ENCODE results near the gene MS4A10. TPM values are rescaled to one million over a fixed set of nuclear protein-coding genes. Genes with fewer than 3 reads are reported as not detected.

MS4A10 gene
- total RNA-seq (not detected), polyA plus RNA-seq (not detected), total RNA-seq (0 reads per million in 6 experiments)

DNA sequence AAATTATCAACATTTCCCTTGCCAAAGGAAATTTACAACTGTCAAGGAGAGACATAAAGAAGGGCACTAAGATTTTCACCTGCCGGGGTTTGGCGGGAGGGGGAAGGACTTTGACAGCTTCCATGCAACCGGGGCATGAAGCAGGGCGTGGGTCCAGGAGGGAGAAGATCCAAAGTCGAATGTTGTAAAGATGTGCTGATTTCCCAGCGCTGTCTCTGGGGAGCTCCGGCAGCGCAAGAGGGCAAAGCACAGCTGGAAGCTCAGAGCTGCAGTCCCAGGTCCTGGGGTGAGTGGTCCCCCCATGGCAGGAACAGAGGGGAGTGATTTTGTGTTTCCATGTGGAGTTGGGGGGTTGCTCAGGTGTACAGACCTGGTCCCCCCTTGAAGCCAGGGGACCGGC lies at the start of gene MS4A10:
TSS of gene MS4A10 (plus strand) at position 198 of the 400 bp plus-strand sequence. CDS start 5,003 bp downstream, outside the sequence.
- POLR2A ChIA-PET = no interaction called here
- no peak within 1 kb of the TSS for H3K4me3 Mint-ChIP-seq

GRCh38 chr11:60739114-60739513 lies 46.0 kb upstream of the MS4A10 start:
- DNase-seq (no peak), ATAC-seq (no peak)
- POLR2A ChIA-PET = no interaction called here
- peaks cover 0 to 3% (median 0%) of the 10 kb centered on the region in 9 donors for H3K9me3 Mint-ChIP-seq
- no peak overlapping the region for H3K27ac Mint-ChIP-seq
- no peaks in the 10 kb centered on the region for H3K4me1 Mint-ChIP-seq
- peaks cover 9 to 20% (median 18%) of the 10 kb centered on the region in 5 donors for H3K27me3 Mint-ChIP-seq
- no peak overlapping the region for H3K4me3 Mint-ChIP-seq
- H3K36me3 Mint-ChIP-seq = no peaks in the 10 kb centered on the region

More for the DNA sequence above, at the start of gene MS4A10:
- no peaks in the 10 kb centered on the region for H3K36me3 Mint-ChIP-seq
- H3K27me3 Mint-ChIP-seq = no peaks in the 10 kb centered on the region
- H3K9me3 Mint-ChIP-seq = no peaks in the 10 kb centered on the region
- DNase-seq (no peak), ATAC-seq (no peak)
- H3K4me1 Mint-ChIP-seq = no peaks in the 10 kb centered on the region
- H3K27ac Mint-ChIP-seq = peak within 1 kb of the TSS in 3 of 10 donors; percentile 17 to 53 (median 23)

DNA sequence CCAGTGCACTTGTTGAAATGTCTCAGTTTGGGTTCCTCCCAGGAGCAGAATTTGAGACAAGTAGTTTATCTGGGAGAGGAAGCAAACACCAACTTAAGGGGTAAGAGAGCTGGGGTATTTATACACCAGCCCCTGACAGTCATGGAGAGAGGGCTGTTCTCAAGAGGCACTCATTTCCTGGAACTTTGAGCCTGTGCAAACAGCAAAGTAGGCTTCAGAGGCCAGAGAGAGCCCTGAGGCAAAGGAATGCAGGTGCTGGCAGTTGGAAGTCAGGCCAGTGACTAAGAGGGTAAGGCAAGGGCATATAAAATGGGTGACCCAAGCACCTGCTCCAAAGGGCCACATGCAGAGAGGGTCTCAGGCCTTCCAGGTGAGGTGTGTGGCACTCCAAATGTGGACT lies 44.6 kb upstream of the MS4A10 start:
- DNase-seq = no peak
- H3K36me3 Mint-ChIP-seq = no peaks in the 10 kb centered on the region
- peaks cover 12 to 27% (median 18%) of the 10 kb centered on the region in 5 donors for H3K27me3 Mint-ChIP-seq
- peaks cover 0 to 5% (median 0%) of the 10 kb centered on the region in 9 donors for H3K9me3 Mint-ChIP-seq
- no peak for ATAC-seq
- no peaks in the 10 kb centered on the region for H3K4me1 Mint-ChIP-seq
- H3K4me3 Mint-ChIP-seq = no peak overlapping the region
- POLR2A ChIA-PET = no interaction called here
- no peak overlapping the region for H3K27ac Mint-ChIP-seq

DNA sequence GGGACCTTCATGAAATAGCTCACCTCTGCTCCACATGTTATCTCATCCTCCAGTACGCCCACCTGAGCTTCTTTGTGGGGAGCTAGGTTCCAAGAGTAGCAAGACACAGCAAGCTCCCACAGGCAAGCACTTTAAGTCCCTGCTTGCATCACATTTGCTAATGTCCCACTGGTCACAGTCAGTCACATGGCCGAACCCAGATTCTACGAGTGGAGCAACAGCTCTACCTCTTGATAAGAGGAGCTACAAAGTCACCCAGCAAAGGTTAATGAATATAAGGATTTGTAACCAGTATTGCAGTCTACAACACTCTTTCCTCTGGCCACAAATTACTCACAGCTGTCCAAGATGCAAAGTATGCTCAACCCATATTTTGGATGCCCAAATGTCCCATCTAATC lies 43.7 kb upstream of the MS4A10 start:
- Mint-ChIP-seq H3K27ac (no peak overlapping the region), H3K4me1 (no peaks in the 10 kb centered on the region), H3K36me3 (no peaks in the 10 kb centered on the region), H3K9me3 (peaks cover 0 to 5% (median 0%) of the 10 kb centered on the region in 9 donors), H3K4me3 (no peak overlapping the region), H3K27me3 (peaks cover 11 to 32% (median 18%) of the 10 kb centered on the region in 5 donors)
- ATAC-seq = no peak
- DNase-seq = no peak
- POLR2A ChIA-PET = no interaction called here

DNA sequence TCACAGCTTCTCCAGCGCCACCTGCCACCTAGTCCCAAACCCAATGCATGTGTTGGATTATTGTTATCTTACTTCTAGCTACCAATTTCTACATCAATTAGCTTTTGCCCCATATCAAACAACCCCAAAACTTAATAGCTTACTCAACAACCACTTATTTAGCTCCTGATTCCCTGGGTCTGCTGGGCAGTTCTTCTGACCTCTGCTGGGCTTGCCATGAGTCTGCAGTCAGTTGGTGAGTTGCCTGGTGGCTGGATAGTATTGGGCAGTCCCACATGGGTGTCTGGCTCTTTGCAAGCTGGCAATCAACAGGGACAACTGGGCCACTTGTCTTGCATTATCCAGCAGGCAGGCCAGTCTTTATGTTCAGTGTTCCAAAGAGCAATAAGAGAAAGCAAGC lies 42.1 kb upstream of the MS4A10 start:
- Mint-ChIP-seq H3K4me1 (peaks cover 0 to 3% (median 0%) of the 10 kb centered on the region in 4 donors), H3K27me3 (peaks cover 13 to 24% (median 17%) of the 10 kb centered on the region in 5 donors), H3K36me3 (no peaks in the 10 kb centered on the region), H3K27ac (no peak overlapping the region), H3K4me3 (no peak overlapping the region), H3K9me3 (peaks cover 0 to 5% (median 0%) of the 10 kb centered on the region in 9 donors)
- DNase-seq (no peak), ATAC-seq (no peak)
- POLR2A ChIA-PET = no interaction called here

DNA sequence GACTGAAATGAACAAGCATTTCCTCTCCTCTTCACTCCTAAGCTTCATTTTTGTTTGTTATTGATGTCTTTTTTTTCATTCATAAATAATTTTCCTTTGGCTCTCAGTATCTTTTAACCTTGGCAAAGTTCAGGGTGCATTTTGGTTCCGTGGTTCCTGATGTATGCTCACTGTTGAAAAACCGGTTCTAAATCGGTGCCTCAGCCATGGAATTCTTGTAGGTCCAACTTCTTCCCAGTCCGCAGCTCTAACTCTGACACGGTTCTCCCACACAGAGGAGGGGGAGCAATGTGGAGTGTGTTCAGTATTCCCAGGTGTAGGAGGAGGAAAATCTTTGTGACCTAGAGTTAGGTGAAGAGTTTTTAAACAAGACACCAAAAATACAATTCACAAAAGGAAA lies 41.0 kb upstream of the MS4A10 start:
- Mint-ChIP-seq H3K27ac (no peak overlapping the region), H3K9me3 (peaks cover 0 to 5% (median 0%) of the 10 kb centered on the region in 9 donors), H3K4me3 (no peak overlapping the region), H3K27me3 (peaks cover 7 to 16% (median 8%) of the 10 kb centered on the region in 5 donors), H3K4me1 (peaks cover 0 to 3% (median 0%) of the 10 kb centered on the region in 4 donors), H3K36me3 (no peaks in the 10 kb centered on the region)
- POLR2A ChIA-PET = no interaction called here
- DNase-seq (no peak), ATAC-seq (no peak)

DNA sequence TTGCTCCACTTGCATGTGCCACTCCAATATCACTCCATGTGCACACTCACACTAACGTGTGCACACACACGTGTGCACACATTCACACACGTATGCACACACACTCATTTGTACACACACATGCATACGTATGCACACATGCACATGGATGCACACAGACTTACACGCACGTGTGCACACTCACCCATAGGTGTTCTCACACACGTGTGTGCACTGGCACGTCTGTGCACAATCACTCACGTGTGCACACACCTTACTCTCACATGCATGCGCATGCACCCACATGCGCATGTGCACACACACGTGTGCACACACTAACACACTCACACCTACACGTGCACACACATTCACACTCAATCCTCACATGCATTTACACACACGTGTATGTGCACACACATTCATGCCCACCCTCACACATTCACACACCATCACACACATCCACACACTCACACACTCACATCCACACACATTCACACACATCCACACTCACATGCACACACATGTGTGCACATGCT lies 37.7 kb upstream of the MS4A10 start:
- POLR2A ChIA-PET = no interaction called here
- H3K36me3 Mint-ChIP-seq = no peaks in the 10 kb centered on the region
- no peak for DNase-seq
- ATAC-seq = no peak
- peaks cover 0 to 3% (median 0%) of the 10 kb centered on the region in 4 donors for H3K4me1 Mint-ChIP-seq
- no peak overlapping the region for H3K27ac Mint-ChIP-seq
- peaks cover 14 to 37% (median 21%) of the 10 kb centered on the region in 5 donors for H3K27me3 Mint-ChIP-seq
- H3K9me3 Mint-ChIP-seq = peaks cover 0 to 5% (median 0%) of the 10 kb centered on the region in 9 donors
- no peak overlapping the region for H3K4me3 Mint-ChIP-seq

GRCh38 chr11:60748225-60748624 lies 36.9 kb upstream of the MS4A10 start:
- H3K27me3 Mint-ChIP-seq = peaks cover 16 to 41% (median 24%) of the 10 kb centered on the region in 5 donors
- POLR2A ChIA-PET = no interaction called here
- peaks cover 0 to 3% (median 0%) of the 10 kb centered on the region in 4 donors for H3K4me1 Mint-ChIP-seq
- no peak overlapping the region for H3K27ac Mint-ChIP-seq
- DNase-seq = no peak
- no peak for ATAC-seq
- no peak overlapping the region for H3K4me3 Mint-ChIP-seq
- H3K9me3 Mint-ChIP-seq = peaks cover 0 to 5% (median 0%) of the 10 kb centered on the region in 9 donors
- H3K36me3 Mint-ChIP-seq = no peaks in the 10 kb centered on the region

GRCh38 chr11:60748821-60749220 lies 36.3 kb upstream of the MS4A10 start:
- H3K4me3 Mint-ChIP-seq = no peak overlapping the region
- POLR2A ChIA-PET = no interaction called here
- H3K9me3 Mint-ChIP-seq = peaks cover 0 to 5% (median 0%) of the 10 kb centered on the region in 9 donors
- H3K27me3 Mint-ChIP-seq = peaks cover 16 to 41% (median 24%) of the 10 kb centered on the region in 5 donors
- H3K4me1 Mint-ChIP-seq = peaks cover 0 to 3% (median 0%) of the 10 kb centered on the region in 4 donors
- no peak overlapping the region for H3K27ac Mint-ChIP-seq
- DNase-seq = no peak
- H3K36me3 Mint-ChIP-seq = no peaks in the 10 kb centered on the region
- no peak for ATAC-seq

DNA sequence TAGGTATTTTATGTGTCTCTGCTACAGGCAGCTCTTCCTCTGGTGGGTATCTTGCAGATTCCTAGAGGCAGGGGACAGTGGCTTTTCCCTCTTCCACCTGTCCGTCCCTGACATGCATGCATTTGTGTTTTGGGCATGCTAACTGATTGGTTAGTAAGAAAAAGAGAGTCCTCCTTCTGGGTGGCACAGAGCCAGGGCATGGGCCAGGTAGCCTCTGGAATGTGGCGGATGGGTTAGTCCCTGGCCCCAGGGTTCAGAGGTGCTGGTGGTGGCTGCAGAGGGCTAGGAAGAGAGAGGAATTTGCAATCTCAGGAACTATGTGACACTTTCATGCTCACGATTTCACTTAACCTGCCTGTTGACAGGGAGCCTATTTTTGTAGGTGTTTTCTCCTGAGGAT lies 34.2 kb upstream of the MS4A10 start:
- H3K4me1 Mint-ChIP-seq = peaks cover 0 to 3% (median 0%) of the 10 kb centered on the region in 4 donors
- no peaks in the 10 kb centered on the region for H3K9me3 Mint-ChIP-seq
- DNase-seq (no peak), ATAC-seq (no peak)
- no peaks in the 10 kb centered on the region for H3K36me3 Mint-ChIP-seq
- no peak overlapping the region for H3K27ac Mint-ChIP-seq
- H3K4me3 Mint-ChIP-seq = no peak overlapping the region
- H3K27me3 Mint-ChIP-seq = peaks cover 12 to 31% (median 16%) of the 10 kb centered on the region in 5 donors
- POLR2A ChIA-PET = no interaction called here

- Mint-ChIP-seq H3K4me3 (no peak overlapping the region), H3K27ac (peak overlapping the region in 1 of 10 donors; percentile 7), H3K27me3 (peaks cover 17 to 40% (median 20%) of the 10 kb centered on the region in 5 donors), H3K9me3 (no peaks in the 10 kb centered on the region), H3K4me1 (no peaks in the 10 kb centered on the region), H3K36me3 (no peaks in the 10 kb centered on the region)
- POLR2A ChIA-PET = no interaction called here
- ATAC-seq (no peak), DNase-seq (no peak)
These were observed 31.8 kb upstream of the MS4A10 start for GRCh38 chr11:60753309-60753708.

DNA sequence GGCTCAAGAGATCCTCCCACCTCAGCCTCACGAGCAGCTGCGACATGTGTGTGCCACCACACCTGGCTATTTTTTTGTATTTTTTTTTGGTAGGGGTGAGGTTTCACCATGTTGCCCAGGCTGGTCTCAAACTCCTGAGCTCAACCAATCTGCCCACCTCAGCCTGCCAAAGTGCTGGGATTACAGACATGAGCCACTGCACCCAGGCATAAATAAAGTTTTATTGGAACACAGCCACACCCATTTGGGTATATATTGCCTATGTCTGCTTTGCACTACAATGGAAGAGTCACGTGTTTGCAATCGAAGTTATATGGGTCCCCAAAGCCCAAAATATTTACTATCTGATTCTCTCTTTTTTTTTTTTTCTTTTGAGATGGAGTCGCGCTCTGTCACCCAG lies 30.2 kb upstream of the MS4A10 start:
- H3K4me3 Mint-ChIP-seq = no peak overlapping the region
- H3K27me3 Mint-ChIP-seq = peaks cover 22 to 50% (median 28%) of the 10 kb centered on the region in 5 donors
- H3K9me3 Mint-ChIP-seq = no peaks in the 10 kb centered on the region
- ATAC-seq (no peak), DNase-seq (no peak)
- no peak overlapping the region for H3K27ac Mint-ChIP-seq
- H3K36me3 Mint-ChIP-seq = no peaks in the 10 kb centered on the region
- POLR2A ChIA-PET = no interaction called here
- H3K4me1 Mint-ChIP-seq = peaks cover 0 to 7% (median 0%) of the 10 kb centered on the region in 4 donors

DNA sequence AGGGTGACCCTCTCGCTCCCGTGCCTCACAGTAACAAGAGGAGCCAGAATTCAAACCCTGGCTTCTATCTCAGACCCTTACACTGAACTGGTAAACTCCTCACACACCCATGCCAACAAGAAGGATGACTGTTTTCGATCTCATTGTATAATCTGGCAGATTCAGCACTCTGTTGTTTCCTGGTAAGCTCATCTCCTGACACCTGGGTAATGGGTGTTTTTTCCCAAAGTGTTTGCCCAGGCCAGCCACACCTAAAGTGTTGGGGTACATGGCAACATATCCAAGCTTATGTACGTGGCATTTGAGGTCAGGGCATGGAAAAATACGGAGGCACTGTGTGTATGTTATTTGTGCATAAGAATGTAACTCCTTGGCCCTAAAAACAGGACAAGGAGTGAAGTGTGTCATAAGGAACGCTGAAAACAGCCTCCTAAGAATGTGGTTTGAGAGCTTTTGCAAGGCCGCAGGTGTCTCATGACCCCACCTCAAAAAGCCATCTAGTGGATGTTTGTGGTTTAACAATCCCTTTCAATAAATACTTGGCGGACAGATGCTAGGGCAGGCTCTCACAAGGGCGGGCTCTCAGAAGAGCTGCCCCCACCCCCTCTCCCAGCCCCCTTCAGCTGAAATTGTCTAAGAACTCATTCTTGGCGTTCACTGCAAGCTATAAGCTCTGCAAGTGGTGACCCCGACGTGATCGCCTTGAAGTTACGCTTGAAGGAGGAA lies 28.7 kb upstream of the MS4A10 start, which contains the start of gene MS4A15:
TSS of gene MS4A15 (plus strand) at position 561 of the 726 bp plus-strand sequence. CDS start 6,867 bp downstream, outside the sequence.
- H3K9me3 Mint-ChIP-seq = no peaks in the 10 kb centered on the region
- no peaks in the 10 kb centered on the region for H3K36me3 Mint-ChIP-seq
- no peak for ATAC-seq
- peaks cover 28 to 53% (median 32%) of the 10 kb centered on the region in 5 donors for H3K27me3 Mint-ChIP-seq
- no peak within 1 kb of the TSS for H3K27ac Mint-ChIP-seq
- H3K4me3 Mint-ChIP-seq = no peak within 1 kb of the TSS
- DNase-seq = no peak
- H3K4me1 Mint-ChIP-seq = peaks cover 0 to 9% (median 0%) of the 10 kb centered on the region in 4 donors
- POLR2A ChIA-PET = no interaction called here
